ENCODE data around the gene GALNT17.

GRCh38 chr7:71649812-71650211 lies 517.9 kb downstream of the GALNT17 start:
- TF ChIP-seq, protein P1, sequence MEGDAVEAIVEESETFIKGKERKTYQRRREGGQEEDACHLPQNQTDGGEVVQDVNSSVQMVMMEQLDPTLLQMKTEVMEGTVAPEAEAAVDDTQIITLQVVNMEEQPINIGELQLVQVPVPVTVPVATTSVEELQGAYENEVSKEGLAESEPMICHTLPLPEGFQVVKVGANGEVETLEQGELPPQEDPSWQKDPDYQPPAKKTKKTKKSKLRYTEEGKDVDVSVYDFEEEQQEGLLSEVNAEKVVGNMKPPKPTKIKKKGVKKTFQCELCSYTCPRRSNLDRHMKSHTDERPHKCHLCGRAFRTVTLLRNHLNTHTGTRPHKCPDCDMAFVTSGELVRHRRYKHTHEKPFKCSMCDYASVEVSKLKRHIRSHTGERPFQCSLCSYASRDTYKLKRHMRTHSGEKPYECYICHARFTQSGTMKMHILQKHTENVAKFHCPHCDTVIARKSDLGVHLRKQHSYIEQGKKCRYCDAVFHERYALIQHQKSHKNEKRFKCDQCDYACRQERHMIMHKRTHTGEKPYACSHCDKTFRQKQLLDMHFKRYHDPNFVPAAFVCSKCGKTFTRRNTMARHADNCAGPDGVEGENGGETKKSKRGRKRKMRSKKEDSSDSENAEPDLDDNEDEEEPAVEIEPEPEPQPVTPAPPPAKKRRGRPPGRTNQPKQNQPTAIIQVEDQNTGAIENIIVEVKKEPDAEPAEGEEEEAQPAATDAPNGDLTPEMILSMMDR (IDR thresholded peaks at IDR 0.05) = no peak
- TF ChIP-seq POLR2A (IDR thresholded peaks at IDR 0.05) = no peak

Measured in uterus (tissue), 2 donors.